GM18505 (cell line): ENCODE measurements around the gene PCNX1.
A peak's percentile ranks its signal among the peaks of the same experiment; 100 is the strongest.

Source experiments
- ATAC-seq: cut with Tn5 transposase; IDR thresholded peaks from one replicate; pipeline ENCODE4 v1.9.1; 2021; ENCODE audit not compliant: unreplicated experiment
- POLR2A ChIP-seq: IDR thresholded peaks from 4 replicates; pipeline ENCODE4 v1.6.1; 2011; ENCODE audit warnings: borderline replicate concordance; ENCODE audit not compliant: insufficient read depth, insufficient read length; ENCODE audit errors: extremely low read depth

Gene PCNX1

DNA sequence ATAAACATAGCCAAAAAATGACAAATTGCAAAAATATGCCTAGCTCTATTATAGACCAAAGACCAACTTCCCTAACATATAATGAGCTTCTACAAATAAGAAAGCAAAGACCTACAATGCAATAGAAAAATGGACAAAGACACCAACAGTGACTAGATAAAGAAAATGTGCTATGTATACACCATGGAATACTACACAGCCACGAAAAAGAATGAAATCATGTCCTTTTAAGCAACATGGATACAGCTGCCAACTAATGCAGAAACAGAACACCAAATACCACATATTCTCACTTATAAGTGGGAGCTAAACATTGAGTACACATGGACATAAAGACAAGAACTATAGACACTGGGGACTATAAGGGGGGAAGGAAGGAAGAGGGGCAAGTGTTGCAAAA is 10.9 kb upstream of the PCNX1 start:
- TF ChIP-seq POLR2A, result no peak
- ATAC-seq, result no peak

DNA sequence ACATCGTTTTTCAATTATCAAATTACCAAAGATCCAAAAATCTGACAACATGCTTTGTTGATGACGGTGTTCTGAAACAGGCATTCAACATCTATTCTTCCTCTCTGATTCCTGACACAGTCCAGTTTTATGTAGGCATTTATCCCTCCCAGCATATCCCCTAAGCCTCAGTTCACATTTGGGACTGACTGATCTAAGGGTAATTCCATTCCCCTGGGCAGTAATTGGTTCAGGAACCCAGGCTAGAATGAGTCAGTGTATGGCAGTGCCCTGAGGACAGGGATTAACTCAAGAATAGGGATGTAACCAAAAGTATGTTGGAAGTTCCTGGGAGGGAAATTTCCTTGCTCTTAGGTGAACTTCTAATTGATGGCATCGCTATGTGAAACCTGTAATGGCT is 10.3 kb upstream of the PCNX1 start:
- no peak for TF ChIP-seq POLR2A
- ATAC-seq, result no peak

DNA sequence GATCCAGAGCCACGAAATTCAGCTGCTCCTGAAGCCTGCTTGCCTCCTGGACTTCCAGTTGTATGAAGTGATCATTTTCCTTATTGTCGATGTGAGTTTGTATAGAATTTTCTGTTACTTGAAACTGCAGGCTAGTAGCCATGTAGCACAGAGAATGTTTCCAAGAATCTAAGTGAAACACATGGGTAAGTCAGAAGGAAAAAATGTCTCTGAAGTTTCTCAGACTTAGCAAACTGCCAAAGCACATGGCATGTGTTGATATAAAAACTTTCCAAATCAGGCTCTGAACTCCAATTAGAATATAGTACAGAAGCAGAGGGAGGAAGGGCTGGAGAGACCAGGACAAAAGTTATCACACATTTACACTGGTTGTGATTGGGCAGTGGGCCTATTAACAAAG is 9.8 kb upstream of the PCNX1 start:
- ATAC-seq, result no peak
- no peak for TF ChIP-seq POLR2A

DNA sequence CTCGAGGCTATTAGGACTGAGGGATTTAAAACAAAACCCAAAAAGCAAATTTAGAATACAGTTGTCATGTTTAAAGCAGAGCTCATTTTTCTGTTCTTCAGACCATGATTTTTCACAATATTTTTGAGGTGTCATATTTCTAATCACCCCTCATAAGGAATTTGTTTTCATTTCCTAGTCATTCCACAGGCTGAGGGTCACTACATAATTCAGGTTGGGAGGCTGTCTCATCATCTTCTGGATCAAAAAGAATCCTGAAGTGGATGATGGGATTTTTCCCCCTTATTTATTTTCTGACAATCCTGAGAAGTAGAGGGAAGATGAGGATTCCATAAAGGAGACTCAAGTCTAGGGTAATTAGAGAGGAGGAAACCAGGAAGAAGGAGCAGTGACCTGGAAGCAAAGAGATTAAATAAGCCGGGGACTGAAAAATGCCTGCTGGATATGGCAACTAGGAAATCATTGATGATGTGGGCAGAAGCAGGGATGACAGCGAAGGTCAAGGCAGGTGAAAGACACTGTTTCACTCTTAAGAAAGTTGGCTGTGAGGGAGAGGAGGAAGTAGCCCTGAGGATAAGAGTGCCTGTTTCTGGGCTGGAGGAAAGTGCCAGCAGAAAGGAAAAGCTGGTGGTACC is 9.0 kb upstream of the PCNX1 start:
- ATAC-seq, result no peak
- TF ChIP-seq POLR2A, result no peak

DNA sequence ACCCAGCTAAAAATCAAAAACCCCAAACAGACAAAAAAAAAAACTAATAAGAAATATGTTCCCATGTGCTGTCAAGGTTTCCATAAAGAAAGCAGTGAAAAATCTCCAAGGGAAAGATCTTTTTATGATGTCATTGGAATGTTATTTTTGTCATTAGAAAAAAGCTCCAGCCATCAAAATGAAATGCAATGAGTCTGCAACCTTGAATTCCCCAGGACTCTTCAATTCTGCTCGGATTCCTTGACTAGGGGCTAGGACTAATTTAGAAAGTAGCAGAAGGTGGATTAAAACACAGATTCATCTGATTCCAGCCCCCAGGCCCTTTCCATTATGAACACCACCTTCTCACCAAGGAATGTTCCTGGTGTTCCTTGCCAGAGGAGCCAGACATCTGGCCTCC is 6.0 kb upstream of the PCNX1 start:
- ATAC-seq, result no peak

DNA sequence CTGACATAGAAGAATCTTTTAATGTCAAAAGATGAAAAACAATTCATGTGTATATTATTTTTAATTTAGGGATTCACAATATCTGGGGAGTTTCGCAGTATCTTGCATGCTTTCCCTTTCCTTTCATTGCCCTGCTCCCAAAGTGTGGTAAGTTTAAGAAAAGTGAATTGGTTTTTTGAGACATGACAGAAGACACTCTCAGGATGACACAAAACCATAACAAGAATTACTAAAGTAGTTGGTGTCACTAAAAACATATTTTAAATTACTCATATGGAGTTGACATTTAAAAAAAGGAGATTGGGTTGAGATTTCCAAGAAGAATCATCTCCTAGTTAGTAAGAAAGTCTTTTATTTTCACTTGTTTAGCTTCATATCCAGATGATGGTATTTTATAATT is 5.1 kb upstream of the PCNX1 start:
- ATAC-seq, result no peak
- no peak for TF ChIP-seq POLR2A

More for the DNA sequence above, 6.0 kb upstream of the PCNX1 start:
- no peak for TF ChIP-seq POLR2A

DNA sequence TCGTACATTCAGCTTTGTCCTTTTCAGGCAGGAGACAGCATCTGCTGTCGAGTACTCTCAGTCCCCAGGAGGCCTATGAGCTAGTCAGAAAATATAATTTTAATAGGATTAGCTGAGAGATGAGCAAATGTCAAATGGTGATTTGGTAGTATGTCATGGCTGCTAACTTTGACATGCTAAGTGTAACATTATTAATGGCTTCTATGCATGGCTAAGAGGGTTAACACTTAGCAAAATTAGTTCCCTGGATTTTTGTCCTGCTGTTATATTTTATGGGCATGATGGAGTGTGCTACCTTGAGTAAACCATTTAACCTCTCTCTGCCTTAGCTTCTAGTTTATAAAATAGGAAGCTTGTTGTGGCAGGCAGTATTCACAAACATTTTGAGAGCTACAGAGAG is 2.9 kb upstream of the PCNX1 start:
- TF ChIP-seq POLR2A, result no peak
- ATAC-seq, result no peak

DNA sequence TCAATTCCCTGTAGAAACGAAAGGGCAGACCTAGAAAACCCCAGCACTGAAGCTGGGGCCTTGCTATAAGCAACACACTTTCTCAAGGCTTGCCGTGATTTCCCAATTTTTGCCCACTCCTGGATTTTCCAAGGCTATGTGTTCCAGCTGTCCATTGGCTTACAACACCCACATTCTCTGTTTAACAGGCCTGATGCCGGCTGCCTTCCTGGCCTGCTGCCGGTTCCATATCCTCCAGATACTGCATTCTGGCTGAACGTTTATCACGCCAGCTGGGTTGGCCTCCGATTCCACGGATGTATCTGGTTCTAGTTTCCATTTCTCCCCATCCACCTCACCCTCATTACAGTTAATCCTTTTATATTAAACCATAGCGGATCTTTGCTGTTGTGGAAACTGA is 2.0 kb upstream of the PCNX1 start:
- ATAC-seq, result no peak
- TF ChIP-seq POLR2A, result no peak

DNA sequence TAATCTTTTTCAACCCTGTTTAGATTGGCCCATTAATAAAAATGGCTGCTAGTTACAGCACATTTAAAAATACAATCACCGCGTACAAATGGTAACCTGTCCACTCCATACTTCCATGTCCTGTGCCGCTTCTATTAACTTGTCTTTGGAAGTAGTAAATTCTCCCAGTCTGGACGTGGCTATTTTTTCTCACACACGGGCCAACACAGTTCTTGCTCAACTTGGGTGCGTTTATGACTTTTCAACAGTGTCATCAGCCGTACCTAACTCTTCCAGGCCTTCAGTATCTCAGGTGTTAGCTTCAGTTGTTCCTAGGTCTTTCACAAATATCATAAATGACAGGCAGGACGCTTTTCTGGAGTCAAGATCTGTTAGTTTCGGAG is 475 bp upstream of the PCNX1 start:
- no peak for TF ChIP-seq POLR2A
- no peak for ATAC-seq

DNA sequence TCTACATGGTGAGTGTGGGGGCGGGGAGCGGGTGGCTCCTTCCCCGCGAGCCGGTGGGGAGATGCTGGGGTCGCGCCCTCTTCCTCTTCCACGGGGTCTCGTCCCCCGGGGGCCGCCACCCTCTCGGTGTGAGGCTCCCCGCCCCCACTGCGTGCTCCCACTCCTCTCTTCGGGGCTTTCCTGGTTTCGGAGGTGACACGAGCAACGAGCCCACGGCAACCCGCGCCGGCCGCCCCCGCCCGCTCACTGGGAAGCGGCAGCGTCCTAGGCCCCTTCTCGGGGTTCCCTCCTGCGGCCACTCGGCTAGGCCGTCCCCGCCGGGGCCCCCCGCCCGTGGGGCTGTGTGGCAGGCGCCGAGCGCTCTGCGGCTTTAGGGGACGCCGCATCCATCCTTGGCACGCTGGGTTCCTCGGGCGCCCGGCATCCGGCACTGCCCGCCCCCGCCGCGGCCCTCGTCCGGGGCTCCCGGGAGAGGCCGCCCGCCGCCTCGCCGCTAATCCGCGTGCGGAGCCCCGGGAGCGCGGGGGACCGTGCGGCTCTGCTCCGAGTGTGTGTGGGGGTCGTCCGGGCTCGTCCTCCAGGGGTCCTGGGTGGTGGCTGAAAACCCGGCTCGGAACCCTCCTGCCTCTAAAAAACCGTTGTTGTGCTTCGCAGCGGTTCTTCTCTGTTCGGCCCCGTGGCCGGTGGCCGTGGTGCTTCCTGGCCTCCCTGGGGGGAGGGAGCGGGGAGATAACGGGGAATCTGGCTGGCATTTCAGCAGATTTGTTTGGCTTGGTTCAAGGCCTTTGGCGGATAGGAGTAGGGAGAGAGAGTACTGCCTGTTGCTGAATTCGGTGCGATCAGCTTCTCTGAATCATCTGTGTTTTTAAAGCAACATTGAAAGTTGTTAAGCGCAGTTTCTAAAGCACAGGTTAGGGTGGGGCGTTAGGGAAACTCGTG is 1.0 kb downstream of the PCNX1 start:
- no peak for TF ChIP-seq POLR2A
- peak; percentile 17 for ATAC-seq

DNA sequence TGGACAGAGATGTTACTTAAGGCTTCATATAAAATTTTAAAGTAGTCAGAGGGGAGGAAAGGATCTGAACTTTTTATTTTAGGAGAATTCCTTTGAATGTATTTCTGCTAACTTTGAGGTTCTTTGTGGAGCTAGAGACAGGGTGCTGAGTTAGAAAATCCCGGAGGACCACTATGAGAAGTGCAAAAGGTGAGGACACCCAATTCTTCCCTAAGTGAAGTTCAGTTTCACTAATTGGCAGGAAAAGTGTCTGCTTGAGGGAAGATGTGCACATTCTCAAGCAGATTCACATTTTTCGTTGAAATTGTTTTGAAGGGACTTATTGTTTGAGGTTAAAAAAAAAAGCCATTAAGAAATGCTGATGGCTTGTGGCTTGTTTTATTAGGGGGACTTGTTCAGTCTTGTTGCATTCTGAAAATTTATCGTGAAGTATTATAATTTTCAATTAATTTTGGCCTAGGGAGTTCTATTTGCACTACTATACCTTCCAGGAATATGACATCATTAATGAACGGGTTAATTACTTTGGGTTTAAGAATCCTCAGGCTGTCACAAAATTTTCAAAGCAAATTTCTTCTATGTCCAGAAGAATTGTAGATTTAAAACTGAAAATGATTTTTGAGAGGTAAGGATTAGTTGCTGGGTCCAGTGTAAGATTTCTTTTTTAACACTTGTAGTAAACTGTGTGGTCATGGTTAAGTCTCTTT is 1.8 kb downstream of the PCNX1 start:
- ATAC-seq, result no peak
- no peak for TF ChIP-seq POLR2A

DNA sequence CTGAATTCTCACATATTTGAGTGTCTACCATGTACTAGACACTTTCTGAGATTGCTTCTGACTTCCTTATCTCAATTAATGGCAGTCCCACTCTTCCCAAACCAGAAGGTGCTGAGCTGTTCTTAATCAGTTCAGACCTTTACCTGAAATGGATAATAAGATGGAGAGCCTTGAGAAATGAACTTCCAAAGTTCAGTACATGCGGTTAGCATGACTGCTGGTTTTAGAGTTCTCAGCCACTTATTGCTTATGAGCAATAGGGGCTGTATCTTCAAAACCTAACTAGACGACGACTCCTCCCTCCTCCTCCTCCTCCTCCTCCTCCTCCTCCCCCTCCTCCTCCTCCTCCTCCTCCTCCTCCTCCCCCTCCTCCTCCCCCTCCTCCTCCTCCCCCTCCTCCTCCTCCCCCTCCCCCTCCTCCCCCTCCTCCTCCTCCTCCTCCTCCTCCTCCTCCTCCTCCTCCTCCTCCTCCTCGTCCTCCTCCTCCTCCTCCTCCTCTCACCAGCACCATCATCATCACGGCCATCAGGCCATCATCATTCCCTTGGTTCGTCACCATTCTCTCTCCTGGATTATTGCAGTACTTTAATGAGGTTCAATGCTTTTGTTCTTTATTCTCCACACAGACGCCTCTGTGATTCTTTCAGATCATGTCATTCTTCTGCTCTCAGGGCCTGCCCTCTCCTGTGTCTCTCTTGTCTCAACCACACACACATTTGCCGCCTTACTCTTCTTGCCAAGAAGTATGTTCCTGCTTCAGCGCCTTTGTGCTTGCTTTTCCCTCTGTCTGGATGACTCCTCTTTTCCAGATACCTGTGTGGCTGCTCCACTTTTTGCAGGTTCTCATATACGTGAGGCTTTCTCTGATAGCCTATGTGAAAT is 2.7 kb downstream of the PCNX1 start:
- TF ChIP-seq POLR2A, result no peak
- no peak for ATAC-seq

DNA sequence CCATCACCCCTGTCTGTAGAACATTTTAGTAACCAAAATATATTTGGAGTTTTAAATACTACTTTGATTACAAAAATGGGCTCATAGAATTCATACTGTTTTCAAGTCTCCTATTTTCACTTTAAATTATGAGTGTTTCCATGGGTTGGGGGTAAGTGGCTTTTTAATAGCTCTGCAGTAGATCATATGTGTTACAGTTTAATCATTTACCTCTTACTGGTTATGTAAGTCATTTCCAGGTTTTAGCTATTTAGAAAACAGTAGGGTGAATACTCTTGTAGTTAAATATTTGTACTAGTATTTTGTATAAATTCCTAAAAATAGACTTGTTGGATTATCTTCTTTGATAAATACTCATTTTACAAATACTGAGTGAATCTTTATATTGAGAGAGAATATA is 8.2 kb downstream of the PCNX1 start:
- no peak for TF ChIP-seq POLR2A

More for the DNA sequence above, 8.2 kb downstream of the PCNX1 start:
- ATAC-seq, result no peak
